Heart left ventricle (tissue), 16 donors: ENCODE data around the gene MSS51. TPM values are rescaled to one million over a fixed set of nuclear protein-coding genes. Genes with fewer than 3 reads are reported as not detected.

Experiments
- ATAC-seq, 4 donors: fragments of 200-7000 bp; cut with Tn5 transposase; one replicate each; pipeline ENCODE4 v1.9.1; 2020 to 2022; ENCODE audit warnings: moderate library complexity in 4 of 4, mild to moderate bottlenecking in 3 of 4, moderate number of reproducible peaks in 1 of 4
- DNase-seq, 5 donors: peaks; one replicate each; pipeline ENCODE4 v3.0.0-alpha.2; 2020
- H3K27ac ChIP-seq, 12 donors: fragments of 200-600 bp; sonication (generic) in 4 of 12; one replicate each; pipeline versions ENCODE4 v1.5.0 to v1.8.0; 2016 to 2022; ENCODE audit warnings: mild to moderate bottlenecking in 2 of 12
- H3K27me3 ChIP-seq, 9 donors: fragments of 200-600 bp; sonication (generic) in 2 of 9; one replicate each; pipeline versions ENCODE4 v1.5.1 to v1.8.0; 2016 to 2022; ENCODE audit warnings: mild to moderate bottlenecking in 3 of 9
- H3K36me3 ChIP-seq, 9 donors: fragments of 200-600 bp; sonication (generic) in 2 of 9; one replicate each; pipeline versions ENCODE4 v1.5.0 to v1.8.0; 2018 to 2022; ENCODE audit warnings: mild to moderate bottlenecking in 2 of 9
- H3K4me1 ChIP-seq, 12 donors: fragments of 200-600 bp; sonication (generic) in 4 of 12; one replicate each; pipeline versions ENCODE4 v1.5.0 to v1.8.0; 2016 to 2022; ENCODE audit warnings: mild to moderate bottlenecking in 3 of 12
- H3K4me3 ChIP-seq, 12 donors: fragments of 200-600 bp; sonication (generic) in 4 of 12; one replicate each; pipeline versions ENCODE4 v1.5.0 to v1.8.0; 2017 to 2022; ENCODE audit warnings: mild to moderate bottlenecking in 9 of 12, moderate library complexity in 4 of 12
- H3K9me3 ChIP-seq, 12 donors: fragments of 200-600 bp; sonication (generic) in 4 of 12; one replicate each; pipeline versions ENCODE4 v1.5.0 to v1.8.0; 2016 to 2022; ENCODE audit warnings: mild to moderate bottlenecking in 1 of 12
- POLR2A ChIP-seq, 2 donors: fragments of 450-650 bp; IDR thresholded peaks; one replicate each; pipeline ENCODE4 v1.6.1; 2017; ENCODE audit warnings: antibody characterized with exemption in 2 of 2, mild to moderate bottlenecking in 2 of 2, moderate library complexity in 2 of 2
- WGBS, 4 donors: extraction: QIAGEN DNeasy Blood & Tissue Kit in 2 of 4; methylation state at CpG; one replicate each; pipeline versions ENCODE4 v1.1.5 to v1.1.7; 2013 to 2018; 5-methylcytosine and 5-hydroxymethylcytosine counted together
- intact Hi-C, 10 donors: fragments of 100-400 bp; cut with DNase I; formaldehyde crosslinking; loops; one replicate each; pipeline versions ENCODE4 v1.11.1 to v1.14.2; 2022
- polyA plus RNA-seq, 2 donors: library from polyadenylated mRNA; stranded (reverse); fragments of 200-250 nt; gene quantifications; one replicate each; pipeline ENCODE4 v1.2.3, GENCODE V29; 2013
- total RNA-seq, 9 donors: library from RNA; depleted of rRNA in 2 of 9; stranded (reverse); fragments of >200 nt in 2 of 9; fragmentation: NEBNext Ultra II Directional in 3 of 9; extraction: Animal tissue kit (Norgen Biotek cat#: 25700) in 3 of 9; gene quantifications; one replicate each; pipeline versions ENCODE4 v1.1.0 to v1.2.4, GENCODE V29; 2016 to 2023
- TF ChIP-seq, protein P1 (sequence below), 12 donors: fragments of 200-600 bp; sonication (generic) in 4 of 12; IDR thresholded peaks; one replicate each; pipeline versions ENCODE4 v1.5.0 to v1.8.0; 2018 to 2022; ENCODE audit warnings: antibody characterized with exemption in 12 of 12, mild to moderate bottlenecking in 5 of 12
- donor health status: ischemic (EF 13 %, LVEDD 7.1; RV severe dilation, severe dysfunction).
- donor health status: healthy with polysubstance abuse.
- donor health status: DM: no; HTN: yes; CAD: no.
- donor health status: DM: no; HTN: no; CAD: no.
- donor health status: ischemic (EF 25% LVEDD 6.9; RV normal size, moderate dysfunction).
- donor health status: ischemic (EF 25% LVEDD 5.7; RV mildly dilated, moderate dysfunction).
- donor health status: healthy.
- donor health status: DM: yes; HTN: yes; CAD: no.
- donor health status: ischemic (EF 35%, LVEDD 5.7; RV mildly dilated, moderate dysfunction).
- donor health status: nonischemic (EF 11% LVEDD 7.7; RV severe dilation, severe dysfunction).
- donor health status: DM: yes; HTN: yes; CAD: no.
- donor health status: PGD.
- donor health status: ischemic (EF 29% LVEDD 5.4; RV normal size, mild dysfunction).
- donor health status: nonischemic (EF 23%, LVEDD 6.1; RV moderate dilation, normal function).

MSS51 gene
- total and polyA plus RNA-seq, 11 donors = 0.50 to 12.9 (median 5.4) TPM

GRCh38 chr10:73469579-73469978, 36.2 kb upstream of the MSS51 start:
- DNase-seq (no peak), ATAC-seq (peak; percentile 76 to 88 (median 82))
- Histone ChIP-seq H3K27ac (peak overlapping the region in 10 of 12 donors; percentile 3 to 75 (median 54)), H3K9me3 (no peaks in the 10 kb centered on the region), H3K36me3 (peaks cover 0 to 100% (median 96%) of the 10 kb centered on the region in 9 donors), H3K27me3 (no peaks in the 10 kb centered on the region), H3K4me3 (no peak overlapping the region), H3K4me1 (peaks cover 0 to 23% (median 14%) of the 10 kb centered on the region in 12 donors)
- intact Hi-C loops = no loop called here
- TF ChIP-seq, protein P1, sequence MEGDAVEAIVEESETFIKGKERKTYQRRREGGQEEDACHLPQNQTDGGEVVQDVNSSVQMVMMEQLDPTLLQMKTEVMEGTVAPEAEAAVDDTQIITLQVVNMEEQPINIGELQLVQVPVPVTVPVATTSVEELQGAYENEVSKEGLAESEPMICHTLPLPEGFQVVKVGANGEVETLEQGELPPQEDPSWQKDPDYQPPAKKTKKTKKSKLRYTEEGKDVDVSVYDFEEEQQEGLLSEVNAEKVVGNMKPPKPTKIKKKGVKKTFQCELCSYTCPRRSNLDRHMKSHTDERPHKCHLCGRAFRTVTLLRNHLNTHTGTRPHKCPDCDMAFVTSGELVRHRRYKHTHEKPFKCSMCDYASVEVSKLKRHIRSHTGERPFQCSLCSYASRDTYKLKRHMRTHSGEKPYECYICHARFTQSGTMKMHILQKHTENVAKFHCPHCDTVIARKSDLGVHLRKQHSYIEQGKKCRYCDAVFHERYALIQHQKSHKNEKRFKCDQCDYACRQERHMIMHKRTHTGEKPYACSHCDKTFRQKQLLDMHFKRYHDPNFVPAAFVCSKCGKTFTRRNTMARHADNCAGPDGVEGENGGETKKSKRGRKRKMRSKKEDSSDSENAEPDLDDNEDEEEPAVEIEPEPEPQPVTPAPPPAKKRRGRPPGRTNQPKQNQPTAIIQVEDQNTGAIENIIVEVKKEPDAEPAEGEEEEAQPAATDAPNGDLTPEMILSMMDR (IDR thresholded peaks at IDR 0.05) = no peak
- TF ChIP-seq POLR2A (IDR thresholded peaks at IDR 0.05) = no peak

DNA sequence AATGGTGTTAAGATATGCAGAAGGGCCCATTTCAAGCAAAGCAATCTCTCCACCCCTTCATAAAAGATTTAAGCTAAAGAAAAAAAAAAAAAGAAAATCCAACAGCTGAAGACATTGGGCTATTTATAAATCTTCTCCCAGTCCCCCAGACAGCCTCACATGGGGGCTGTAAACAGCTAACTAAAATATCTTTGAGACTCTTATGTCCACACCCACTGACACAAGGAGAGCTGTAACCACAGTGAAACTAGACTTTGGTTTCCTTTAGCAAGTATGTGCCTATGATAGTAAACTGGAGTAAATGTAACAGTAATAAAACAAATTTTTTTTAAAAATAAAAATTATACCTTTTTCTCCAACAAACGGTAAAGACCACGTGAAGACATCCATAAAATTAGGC, 33.8 kb upstream of the MSS51 start:
- H3K27ac ChIP-seq = no peak overlapping the region
- intact Hi-C loops = no loop called here
- WGBS, 4 donors = 88 to 93% (median 90%) methylated on average over 2 of the region's 2 CpGs
- no peaks in the 10 kb centered on the region for H3K9me3 ChIP-seq
- H3K36me3 ChIP-seq = peaks cover 0 to 100% (median 88%) of the 10 kb centered on the region in 9 donors
- peaks cover 0 to 23% (median 14%) of the 10 kb centered on the region in 12 donors for H3K4me1 ChIP-seq
- TF ChIP-seq POLR2A (IDR thresholded peaks at IDR 0.05) = no peak
- TF ChIP-seq, protein P1 (IDR thresholded peaks at IDR 0.05) = no peak
- H3K4me3 ChIP-seq = no peak overlapping the region
- no peaks in the 10 kb centered on the region for H3K27me3 ChIP-seq
- DNase-seq = no peak
- no peak for ATAC-seq

DNA sequence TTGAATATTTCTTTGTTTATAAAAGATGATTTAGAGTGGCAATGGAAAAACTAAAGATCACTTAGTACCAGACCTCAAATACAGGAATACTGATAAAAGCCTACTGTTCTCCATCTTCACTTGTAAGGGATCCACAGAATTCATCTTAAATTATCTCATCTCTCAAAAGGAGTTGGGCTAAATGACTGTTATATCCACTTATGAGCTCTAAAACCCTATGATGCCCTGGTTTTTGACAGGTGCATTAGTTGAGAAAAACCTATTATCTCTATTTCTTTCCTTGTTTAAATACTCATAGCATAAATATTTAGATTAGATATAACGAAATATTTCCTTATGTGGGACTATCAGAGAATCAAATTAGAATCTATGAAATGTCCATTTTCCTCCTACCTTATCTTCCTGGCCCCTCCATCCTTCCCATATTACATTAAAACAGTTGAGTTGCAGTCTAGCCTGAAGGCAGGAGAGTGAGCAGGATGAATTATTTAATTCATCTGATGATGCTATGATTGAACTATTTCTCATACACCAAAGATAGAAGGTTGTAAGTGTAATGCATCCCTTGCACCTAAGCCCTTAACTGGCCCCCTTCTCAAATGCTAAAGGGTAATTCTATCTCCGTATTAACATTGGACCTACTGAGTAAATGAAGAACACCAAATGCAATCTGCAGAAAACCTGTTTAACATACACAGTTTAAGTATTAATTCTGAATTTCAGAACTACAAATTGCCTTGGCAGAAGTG, 32.8 kb upstream of the MSS51 start:
- H3K27me3 ChIP-seq = no peaks in the 10 kb centered on the region
- no peak overlapping the region for H3K27ac ChIP-seq
- H3K36me3 ChIP-seq = peaks cover 0 to 98% (median 88%) of the 10 kb centered on the region in 9 donors
- no peaks in the 10 kb centered on the region for H3K9me3 ChIP-seq
- no peak for ATAC-seq
- no peak overlapping the region for H3K4me3 ChIP-seq
- WGBS, 4 donors = 85 to 94% (median 91%) methylated on average over 2 of the region's 2 CpGs
- H3K4me1 ChIP-seq = peaks cover 0 to 16% (median 10%) of the 10 kb centered on the region in 12 donors
- no peak for DNase-seq
- intact Hi-C loops = no loop called here
- TF ChIP-seq POLR2A (IDR thresholded peaks at IDR 0.05) = no peak
- TF ChIP-seq, protein P1 (IDR thresholded peaks at IDR 0.05) = no peak

DNA sequence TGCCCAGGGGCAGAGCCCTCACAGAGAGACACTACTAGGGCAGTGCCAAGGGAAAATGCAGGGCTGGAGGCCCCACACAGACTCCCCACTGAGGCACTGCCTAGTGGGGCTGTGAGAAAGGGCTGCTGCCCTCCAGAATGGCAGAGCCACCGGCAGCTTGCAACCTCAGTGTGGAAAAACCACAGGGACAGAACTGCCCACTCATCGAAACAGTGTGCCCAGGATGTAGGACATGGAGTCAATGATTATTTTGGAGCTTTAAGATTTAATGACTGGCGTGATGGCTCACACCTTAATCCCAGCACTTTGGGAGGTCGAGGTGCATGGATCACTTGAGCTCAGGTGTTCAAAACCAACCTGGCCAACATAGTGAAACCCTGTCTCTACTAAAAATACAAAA, 27.5 kb upstream of the MSS51 start:
- TF ChIP-seq, protein P1 (IDR thresholded peaks at IDR 0.05) = no peak
- TF ChIP-seq POLR2A (IDR thresholded peaks at IDR 0.05) = no peak

More for the DNA sequence above, 27.5 kb upstream of the MSS51 start:
- intact Hi-C loops = no loop called here
- Histone ChIP-seq H3K4me3 (no peak overlapping the region), H3K36me3 (peaks cover 0 to 94% (median 58%) of the 10 kb centered on the region in 9 donors), H3K27me3 (no peaks in the 10 kb centered on the region), H3K9me3 (no peaks in the 10 kb centered on the region), H3K27ac (no peak overlapping the region), H3K4me1 (peaks cover 0 to 9% (median 0%) of the 10 kb centered on the region in 12 donors)
- 97 to 98% (median 98%) methylated on average over 4 of the region's 4 CpGs for WGBS, 4 donors
- DNase-seq (no peak), ATAC-seq (no peak)
